A549 (cell line): ENCODE data around the gene ERI2.

Experiments used
- CEBPB ChIP-seq, 2 experiments: fragments of >200 bp in 1 of 2; sonication (Bioruptor Twin) in 1 of 2; formaldehyde crosslinking in 1 of 2; IDR thresholded peaks; 2 replicates each; pipeline ENCODE4 v1.6.1; 2012 to 2016
- CTCF ChIP-seq: fragments of >200 bp; sonication (Bioruptor Twin); formaldehyde crosslinking; IDR thresholded peaks from 3 replicates; pipeline ENCODE4 v1.5.1; 2016
- ELK1 ChIP-seq: fragments of 150-350 bp; IDR thresholded peaks from 2 replicates; pipeline ENCODE4 v1.6.1; 2014; ENCODE audit warnings: low read depth, mild to moderate bottlenecking, low read length
- MAFK ChIP-seq: fragments of 450-650 bp; IDR thresholded peaks from 2 replicates; pipeline ENCODE4 v1.6.1; 2014; ENCODE audit not compliant: partially characterized antibody
- POLR2A ChIP-seq: IDR thresholded peaks from 2 replicates; pipeline ENCODE4 v1.6.1; 2012; ENCODE audit warnings: mild to moderate bottlenecking, low read length
- RAD21 ChIP-seq, 2 experiments: fragments of >200 bp in 1 of 2; sonication (Bioruptor Twin) in 1 of 2; formaldehyde crosslinking in 1 of 2; IDR thresholded peaks in 1 of 2; conservative IDR thresholded peaks in 1 of 2; 2 replicates in 1 of 2; 3 replicates in 1 of 2; pipeline ENCODE4 v1.6.1; 2012 to 2018; ENCODE audit warnings: inconsistent platforms in 1 of 2
- RARB ChIP-seq: fragments of 250-450 bp; sonication (Bioruptor Pico); IDR thresholded peaks from 2 replicates; pipeline ENCODE4 v1.8.0; 2021; ENCODE audit warnings: mild to moderate bottlenecking, moderate library complexity
- RFX5 ChIP-seq: fragments of 450-650 bp; IDR thresholded peaks from 2 replicates; pipeline ENCODE4 v1.7.1; 2014; ENCODE audit warnings: antibody characterized with exemption, mild to moderate bottlenecking, moderate library complexity
- TF ChIP-seq, protein P1 (sequence below): IDR thresholded peaks from 2 replicates; pipeline ENCODE4 v1.6.1; 2012

- TF ChIP-seq ELK1 (no peak), RFX5 (no peak), POLR2A (no peak), RARB (CRISPR knock-in tag) (no peak), CTCF (no peak), RAD21 (conservative IDR thresholded peaks at IDR 0.05 in 1 of 2, IDR thresholded peaks at IDR 0.05 in 1 of 2) (no peak), MAFK (no peak), CEBPB (IDR thresholded peaks at IDR 0.05) (no peak)
- TF ChIP-seq, protein P1, sequence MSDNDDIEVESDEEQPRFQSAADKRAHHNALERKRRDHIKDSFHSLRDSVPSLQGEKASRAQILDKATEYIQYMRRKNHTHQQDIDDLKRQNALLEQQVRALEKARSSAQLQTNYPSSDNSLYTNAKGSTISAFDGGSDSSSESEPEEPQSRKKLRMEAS, result no peak
Measured at GRCh38 chr16:20838240-20838639, 32.0 kb upstream of the ERI2 start.
